GM23248 (cell line): Measurements from ENCODE around the gene PKD1L1. TPM values are rescaled to one million over a fixed set of nuclear protein-coding genes. Genes with fewer than 3 reads are reported as not detected.

Experiments
- DNase-seq: peaks from one replicate; pipeline ENCODE4 v3.0.0-alpha.2; 2015
- H2AFZ ChIP-seq: fragments of 200-600 bp; sonication (generic); 2 replicates; pipeline ENCODE4 v1.6.1; 2016; ENCODE audit warnings: antibody characterized with exemption
- H3F3A ChIP-seq: fragments of 200-600 bp; sonication (generic); 2 replicates; pipeline ENCODE4 v1.6.1; 2016; ENCODE audit warnings: mild to moderate bottlenecking, antibody characterized with exemption, mixed run types; ENCODE audit not compliant: insufficient read depth
- H3K27ac ChIP-seq: fragments of 200-600 bp; sonication (generic); 2 replicates; pipeline ENCODE4 v1.5.1; 2016; ENCODE audit warnings: mild to moderate bottlenecking
- H3K27me3 ChIP-seq: fragments of 200-600 bp; sonication (generic); replicated peaks from 2 replicates; pipeline ENCODE4 v1.6.1; 2016; ENCODE audit warnings: mild to moderate bottlenecking; ENCODE audit not compliant: insufficient read depth
- H3K36me3 ChIP-seq: fragments of 200-600 bp; sonication (generic); 2 replicates; pipeline ENCODE4 v1.6.1; 2016; ENCODE audit warnings: low read depth, mild to moderate bottlenecking
- H3K4me1 ChIP-seq: fragments of 200-600 bp; sonication (generic); 2 replicates; pipeline ENCODE4 v1.6.1; 2016; ENCODE audit warnings: mild to moderate bottlenecking; ENCODE audit not compliant: insufficient read depth
- H3K4me2 ChIP-seq: fragments of 200-600 bp; sonication (generic); one replicate; pipeline ENCODE4 v1.6.1; 2016; ENCODE audit warnings: mild to moderate bottlenecking; ENCODE audit not compliant: unreplicated experiment
- H3K4me3 ChIP-seq: fragments of 200-600 bp; sonication (generic); 2 replicates; pipeline ENCODE4 v1.5.1; 2016; ENCODE audit warnings: mild to moderate bottlenecking
- H3K79me2 ChIP-seq: fragments of 200-600 bp; sonication (generic); 2 replicates; pipeline ENCODE4 v1.6.1; 2016; ENCODE audit warnings: mild to moderate bottlenecking; ENCODE audit not compliant: insufficient read depth
- H3K9ac ChIP-seq: fragments of 200-600 bp; sonication (generic); 2 replicates; pipeline ENCODE4 v1.6.1; 2016; ENCODE audit warnings: mild to moderate bottlenecking
- H3K9me2 ChIP-seq: fragments of 200-600 bp; sonication (generic); 2 replicates; pipeline ENCODE4 v1.6.1; 2016; ENCODE audit warnings: mixed run types, mild to moderate bottlenecking, moderate library complexity; ENCODE audit not compliant: insufficient read depth
- H3K9me3 ChIP-seq: fragments of 200-600 bp; sonication (generic); one replicate; pipeline ENCODE4 v1.6.1; 2017; ENCODE audit warnings: low read depth
- H4K20me1 ChIP-seq: fragments of 200-600 bp; sonication (generic); 2 replicates; pipeline ENCODE4 v1.6.0; 2016; ENCODE audit not compliant: insufficient read depth
- EZH2 ChIP-seq: fragments of 200-600 bp; sonication (generic); IDR thresholded peaks from 2 replicates; pipeline ENCODE4 v1.6.1; 2018; ENCODE audit warnings: antibody characterized with exemption, mild to moderate bottlenecking; ENCODE audit not compliant: insufficient read depth, poor library complexity, severe bottlenecking
- EZH2phosphoT487 ChIP-seq: fragments of 200-600 bp; sonication (generic); IDR thresholded peaks from 2 replicates; pipeline ENCODE4 v1.6.1; 2018; ENCODE audit warnings: antibody characterized with exemption, moderate library complexity, mild to moderate bottlenecking, low read depth; ENCODE audit not compliant: insufficient read depth
- WGBS, 2 experiments: methylation state at CpG; one replicate each; pipeline ENCODE4 v1.1.6; 2015 to 2017; ENCODE audit warnings: low lambda C conversion rate in 2 of 2, low coverage in 1 of 2; ENCODE audit errors: missing lambda C conversion rate in 2 of 2; 5-methylcytosine and 5-hydroxymethylcytosine counted together
- in situ Hi-C: fragments of 300-500 bp; cut with MboI; formaldehyde crosslinking; loops from 2 replicates; pipeline ENCODE4 v1.15.0; 2020
- polyA plus RNA-seq: library from polyadenylated mRNA; unstranded; fragments of >200 nt; fragmentation: Nextera tagmentation; extraction: Ambion mirVana; gene quantifications from 2 replicates; pipeline ENCODE4 v1.2.1, GENCODE V29; 2016
- total RNA-seq: library from RNA; depleted of rRNA; stranded (reverse); fragments of >200 nt; shearing (Covaris generic); gene quantifications from 2 replicates; pipeline ENCODE4 v1.2.3, GENCODE V29; 2014

PKD1L1 gene
- total and polyA plus RNA-seq, 2 experiments from 2014 or later = 0.06 to 0.11 TPM

- Histone ChIP-seq H3K4me1 (no peaks in the 10 kb centered on the region), H3K9me3 (no peaks in the 10 kb centered on the region), H3K9ac (no peak overlapping the region), H3K79me2 (no peaks in the 10 kb centered on the region), H3K36me3 (no peaks in the 10 kb centered on the region), H4K20me1 (no peaks in the 10 kb centered on the region), H3K4me2 (no peak overlapping the region), H3F3A (no peaks in the 10 kb centered on the region), H2AFZ (no peak overlapping the region), H3K27me3 (no peaks in the 10 kb centered on the region; the same call in 1 of the 2 replicates), H3K4me3 (no peak overlapping the region), H3K27ac (no peak overlapping the region), H3K9me2 (no peaks in the 10 kb centered on the region)
- WGBS, 2 experiments = 88 to 93% methylated on average over 10 of the region's 10 CpGs
- no peak for DNase-seq
- in situ Hi-C loops = loop anchor here (10.0 kb wide), 1 partner anchor 557 kb away; no protein-coding TSS in a partner anchor
- TF ChIP-seq EZH2phosphoT487 = no peak
- TF ChIP-seq EZH2 = no peak
Observed at GRCh38 chr7:47832105-47832715, 116.1 kb downstream of the PKD1L1 start.

DNA sequence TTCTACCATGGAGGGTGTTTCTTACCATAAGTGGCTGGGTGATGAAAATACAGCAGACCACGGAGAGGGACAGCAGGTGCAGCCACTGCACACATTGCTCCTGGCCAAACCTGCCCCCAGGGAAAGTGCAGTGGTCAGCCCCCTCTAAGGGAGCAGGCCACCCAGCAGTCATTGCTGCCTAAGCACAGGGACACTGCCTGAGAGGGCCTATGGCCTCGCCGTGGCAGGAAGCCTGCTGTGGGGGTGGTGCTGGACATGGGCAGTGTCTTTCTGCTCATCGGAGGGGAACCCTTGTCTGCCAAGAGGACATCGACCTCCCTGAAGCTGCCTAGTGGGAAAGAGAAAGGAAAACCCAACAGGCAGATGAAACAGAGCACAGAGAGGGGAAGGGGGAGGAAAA lies 118.3 kb downstream of the PKD1L1 start:
- Histone ChIP-seq H2AFZ (no peak overlapping the region), H3K27ac (no peak overlapping the region), H3F3A (no peaks in the 10 kb centered on the region), H3K4me2 (no peak overlapping the region), H3K79me2 (no peaks in the 10 kb centered on the region), H3K36me3 (no peaks in the 10 kb centered on the region), H4K20me1 (no peaks in the 10 kb centered on the region), H3K9me3 (no peaks in the 10 kb centered on the region), H3K9me2 (no peaks in the 10 kb centered on the region), H3K27me3 (no peaks in the 10 kb centered on the region), H3K4me1 (no peaks in the 10 kb centered on the region), H3K9ac (no peak overlapping the region), H3K4me3 (no peak overlapping the region)
- in situ Hi-C loops = loop anchor here (10.0 kb wide), 1 partner anchor 555 kb away; no protein-coding TSS in a partner anchor
- TF ChIP-seq EZH2 (no peak), EZH2phosphoT487 (no peak)
- WGBS, 2 experiments = 44 to 51% methylated on average over 5 of the region's 5 CpGs
- no peak for DNase-seq

DNA sequence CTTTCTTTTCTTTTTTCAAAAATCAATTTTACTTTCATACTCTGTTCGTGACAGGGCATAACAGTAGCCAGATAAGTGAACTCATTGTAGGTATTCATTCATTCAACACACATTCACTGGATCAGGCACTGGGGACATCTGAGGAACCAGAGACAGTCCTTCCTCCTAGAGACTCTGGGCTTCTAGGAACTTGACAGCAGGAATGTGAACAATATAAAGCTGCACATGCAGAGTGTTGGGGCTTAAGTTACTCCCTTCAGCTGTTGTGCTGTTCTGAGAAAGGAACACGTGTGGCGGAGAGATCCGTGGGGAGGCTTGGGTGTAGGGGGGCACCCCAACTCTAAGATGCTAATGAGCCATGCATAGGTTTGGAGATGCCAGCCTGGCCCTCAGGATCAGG lies 120.4 kb downstream of the PKD1L1 start:
- 86 to 90% methylated on average over 4 of the region's 4 CpGs for WGBS, 2 experiments
- Histone ChIP-seq H3K4me2 (no peak overlapping the region), H3K79me2 (no peaks in the 10 kb centered on the region), H3K9me2 (no peaks in the 10 kb centered on the region), H3K36me3 (no peaks in the 10 kb centered on the region), H3K9me3 (no peaks in the 10 kb centered on the region), H3K27me3 (no peaks in the 10 kb centered on the region), H4K20me1 (no peaks in the 10 kb centered on the region), H3K4me3 (no peak overlapping the region), H3F3A (no peaks in the 10 kb centered on the region), H3K27ac (no peak overlapping the region), H3K9ac (no peak overlapping the region), H3K4me1 (no peaks in the 10 kb centered on the region), H2AFZ (no peak overlapping the region)
- no peak for DNase-seq
- in situ Hi-C loops = no loop called here
- TF ChIP-seq EZH2phosphoT487 (no peak), EZH2 (no peak)

DNA sequence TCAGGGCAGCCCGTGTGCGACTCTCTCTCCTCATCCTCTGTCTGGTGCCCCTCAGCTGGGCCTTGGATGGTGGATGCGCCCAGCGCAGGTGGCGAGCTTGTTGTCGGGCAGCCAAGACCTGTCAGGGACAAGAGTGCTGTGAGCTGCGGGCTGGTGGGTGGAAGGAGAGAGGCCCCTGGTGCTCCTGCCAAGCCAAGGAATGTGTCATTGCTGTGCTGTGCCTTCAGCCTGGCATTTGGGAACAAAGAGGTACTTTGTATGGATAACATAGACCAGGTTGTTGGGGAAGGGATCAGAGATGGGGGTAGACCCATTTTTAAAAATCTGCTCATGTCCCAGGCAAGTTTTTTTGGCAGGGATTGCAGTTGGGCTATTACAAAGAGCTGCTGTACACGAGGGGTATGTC lies 120.9 kb downstream of the PKD1L1 start:
- no peaks in the 10 kb centered on the region for H4K20me1 ChIP-seq
- no peak overlapping the region for H3K9ac ChIP-seq
- H3K4me3 ChIP-seq = no peak overlapping the region
- TF ChIP-seq EZH2phosphoT487 (no peak), EZH2 (no peak)
- no peaks in the 10 kb centered on the region for H3K4me1 ChIP-seq
- no peak overlapping the region for H2AFZ ChIP-seq
- H3K36me3 ChIP-seq = no peaks in the 10 kb centered on the region
- WGBS, 2 experiments = 88 to 90% methylated on average over 8 of the region's 8 CpGs
- H3K4me2 ChIP-seq = no peak overlapping the region
- no peak overlapping the region for H3K27ac ChIP-seq
- H3K79me2 ChIP-seq = no peaks in the 10 kb centered on the region
- in situ Hi-C loops = no loop called here
- DNase-seq = no peak
- no peaks in the 10 kb centered on the region for H3K9me2 ChIP-seq
- no peaks in the 10 kb centered on the region for H3K27me3 ChIP-seq
- no peaks in the 10 kb centered on the region for H3K9me3 ChIP-seq
- no peaks in the 10 kb centered on the region for H3F3A ChIP-seq

DNA sequence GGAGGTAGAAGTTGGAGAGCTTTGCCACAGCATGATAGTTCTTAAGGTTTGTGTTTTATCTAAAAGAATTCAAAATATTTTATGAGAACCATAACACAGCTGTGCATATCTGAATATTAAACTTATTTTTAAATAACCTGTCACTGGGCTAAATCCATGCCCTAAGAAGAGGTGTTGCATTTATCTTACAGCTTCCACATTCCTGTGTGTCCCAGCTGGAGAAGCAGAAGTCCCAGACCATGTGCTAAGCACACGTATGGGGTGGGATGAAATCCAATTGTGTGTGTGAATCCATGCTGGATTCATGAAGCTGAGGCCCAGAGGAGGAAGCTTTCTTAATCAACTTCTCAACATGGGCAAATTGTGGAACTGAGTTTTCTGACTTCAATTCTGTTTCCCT lies 121.5 kb downstream of the PKD1L1 start:
- no peak for DNase-seq
- Histone ChIP-seq H3K4me2 (no peak overlapping the region), H3K27ac (no peak overlapping the region), H3K79me2 (no peaks in the 10 kb centered on the region), H4K20me1 (no peaks in the 10 kb centered on the region), H3K36me3 (no peaks in the 10 kb centered on the region), H2AFZ (no peak overlapping the region), H3K9ac (no peak overlapping the region), H3K4me1 (no peaks in the 10 kb centered on the region), H3K9me3 (no peaks in the 10 kb centered on the region), H3K27me3 (no peaks in the 10 kb centered on the region), H3K4me3 (no peak overlapping the region), H3K9me2 (no peaks in the 10 kb centered on the region), H3F3A (no peaks in the 10 kb centered on the region)
- 35 to 46% methylated on average over 1 of the region's 1 CpG for WGBS, 2 experiments
- in situ Hi-C loops = no loop called here
- no peak for TF ChIP-seq EZH2
- no peak for TF ChIP-seq EZH2phosphoT487
